GM11168 (cell line): Measurements from ENCODE around the gene ABTB2.

ENCODE experiments used
- in situ Hi-C: fragments of 300-500 bp; cut with MboI; formaldehyde crosslinking; loops from one replicate; pipeline ENCODE4 v1.12.0; 2022; ENCODE audit warnings: low sequenced_read_pairs; ENCODE audit not compliant: unreplicated experiment

Gene ABTB2

GRCh38 chr11:34111722-34112270, 246.0 kb downstream of the ABTB2 start:
- in situ Hi-C loops, result no loop called here

DNA sequence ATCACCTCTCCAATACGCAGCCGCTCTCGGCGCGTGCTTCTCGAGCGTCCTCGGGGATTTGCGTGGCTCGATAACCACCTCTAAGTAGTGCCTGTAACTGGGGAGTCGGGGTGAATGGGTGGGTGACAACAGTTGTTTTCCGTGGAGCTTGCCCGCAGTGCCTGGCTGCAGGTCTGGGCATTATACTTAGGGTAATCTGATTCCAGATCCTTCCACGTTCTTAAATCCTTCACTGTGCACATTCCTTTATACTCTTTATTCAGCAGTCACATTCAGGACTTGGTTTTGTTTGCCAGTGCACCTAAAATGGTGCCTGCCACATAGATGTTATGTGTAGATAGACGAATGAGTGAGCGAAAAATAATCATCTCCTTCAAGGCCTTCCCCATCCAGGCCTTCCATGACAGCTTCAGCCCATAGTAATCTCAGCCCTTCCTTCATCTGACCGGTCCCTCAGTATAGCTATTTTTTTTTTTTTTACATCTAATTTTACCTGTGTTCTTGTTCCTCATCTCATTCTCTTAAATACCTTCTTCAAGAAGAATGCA, 251.8 kb downstream of the ABTB2 start:
- in situ Hi-C loops, result no loop called here

GRCh38 chr11:34105079-34105956, 252.5 kb downstream of the ABTB2 start, which contains the start of gene NAT10:
TSS of gene NAT10 (plus strand) at chr11:34105629. CDS start at chr11:34108226, 2,597 bp downstream.
- in situ Hi-C loops, result no loop called here

DNA sequence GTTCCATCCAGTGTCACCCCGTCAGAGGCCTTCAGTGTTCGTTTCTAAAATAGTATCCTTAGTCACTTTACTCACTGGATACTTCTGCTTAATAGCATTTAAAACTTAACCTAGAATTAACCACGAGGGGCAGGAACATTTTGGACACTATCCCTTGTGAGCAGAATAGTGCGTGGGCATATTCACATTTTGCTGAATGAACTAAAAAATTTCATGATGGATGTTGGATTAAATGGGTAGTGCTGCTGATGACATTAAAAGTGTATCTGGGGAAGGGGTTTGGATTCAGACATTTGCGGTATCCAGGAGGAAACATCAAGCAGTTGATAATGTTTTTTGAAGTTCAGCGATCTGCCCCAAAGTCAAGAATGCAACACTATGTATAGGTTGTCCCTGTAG, 253.1 kb downstream of the ABTB2 start:
- in situ Hi-C loops, result no loop called here
